Karpas-422 (cell line): ENCODE data around the gene ZNF879. TPM values are rescaled to one million over a fixed set of nuclear protein-coding genes. Genes with fewer than 3 reads are reported as not detected.

Source experiments
- DNase-seq: peaks from one replicate; pipeline ENCODE4 v3.0.0-alpha.2; 2015
- H2AFZ ChIP-seq: fragments of 200-600 bp; sonication (generic); 2 replicates; pipeline ENCODE4 v1.6.1; 2014; ENCODE audit warnings: antibody characterized with exemption, low read length, mixed read lengths
- H3K27ac ChIP-seq: fragments of 200-600 bp; sonication (generic); 2 replicates; pipeline ENCODE4 v1.5.1; 2014; ENCODE audit warnings: mild to moderate bottlenecking, low read length, moderate library complexity
- H3K27me3 ChIP-seq: fragments of 200-600 bp; sonication (generic); 2 replicates; pipeline ENCODE4 v1.6.1; 2014; ENCODE audit warnings: low read length, mixed read lengths
- H3K36me3 ChIP-seq: fragments of 200-600 bp; sonication (generic); 2 replicates; pipeline ENCODE4 v1.6.1; 2014; ENCODE audit warnings: low read length, mixed read lengths; ENCODE audit not compliant: insufficient read depth
- H3K4me1 ChIP-seq: fragments of 200-600 bp; sonication (generic); 2 replicates; pipeline ENCODE4 v1.6.1; 2014; ENCODE audit warnings: mild to moderate bottlenecking, low read length, mixed read lengths
- H3K4me2 ChIP-seq: fragments of 200-600 bp; sonication (generic); 2 replicates; pipeline ENCODE4 v1.6.1; 2014; ENCODE audit warnings: low read length, low read depth, mild to moderate bottlenecking; ENCODE audit not compliant: poor library complexity, severe bottlenecking
- H3K4me3 ChIP-seq: fragments of 200-600 bp; sonication (generic); 2 replicates; pipeline ENCODE4 v1.5.1; 2014; ENCODE audit warnings: mild to moderate bottlenecking, antibody characterized with exemption, low read length, mixed read lengths
- H3K79me2 ChIP-seq: fragments of 200-600 bp; sonication (generic); 2 replicates; pipeline ENCODE4 v1.6.1; 2014; ENCODE audit warnings: mild to moderate bottlenecking, low read length, mixed read lengths
- H3K9ac ChIP-seq: fragments of 200-600 bp; sonication (generic); 2 replicates; pipeline ENCODE4 v1.6.0; 2014; ENCODE audit warnings: low read length
- H3K9me2 ChIP-seq: fragments of 200-600 bp; sonication (generic), shearing (Covaris generic); replicated peaks from 2 replicates; pipeline ENCODE4 v1.6.0; 2014; ENCODE audit warnings: mild to moderate bottlenecking, low read length, moderate library complexity; ENCODE audit not compliant: insufficient read depth
- H3K9me3 ChIP-seq: fragments of 300-700, 200-600 bp; sonication (generic); 2 replicates; pipeline ENCODE4 v1.6.1; 2014; ENCODE audit warnings: low read length, mixed read lengths
- H4K20me1 ChIP-seq: fragments of 200-600 bp; sonication (generic); 2 replicates; pipeline ENCODE4 v1.6.1; 2014; ENCODE audit warnings: mild to moderate bottlenecking, antibody characterized with exemption, low read length, low read depth; ENCODE audit not compliant: insufficient read depth
- total RNA-seq: library from RNA; depleted of rRNA; stranded (reverse); fragments of >200 nt; shearing (Covaris generic); gene quantifications from 2 replicates; pipeline ENCODE4 v1.2.3, GENCODE V29; 2014; ENCODE audit warnings: low replicate concordance

Gene ZNF879
- total RNA-seq, 1 experiment from 2014 or later, result not detected

- Histone ChIP-seq H3K9me2 (no peaks in the 10 kb centered on the region), H3K4me1 (no peaks in the 10 kb centered on the region), H3K27me3 (no peaks in the 10 kb centered on the region), H3K36me3 (no peaks in the 10 kb centered on the region), H3K79me2 (no peaks in the 10 kb centered on the region), H4K20me1 (no peaks in the 10 kb centered on the region), H2AFZ (no peak overlapping the region), H3K9me3 (no peaks in the 10 kb centered on the region), H3K4me2 (no peak overlapping the region), H3K27ac (no peak overlapping the region), H3K9ac (no peak overlapping the region), H3K4me3 (no peak overlapping the region)
- DNase-seq, result no peak
Measured at GRCh38 chr5:179054036-179054785, 30.6 kb downstream of the ZNF879 start.

- Histone ChIP-seq H3K4me2 (no peak overlapping the region), H3K79me2 (no peaks in the 10 kb centered on the region), H3K4me3 (no peak overlapping the region), H3K36me3 (no peaks in the 10 kb centered on the region), H4K20me1 (no peaks in the 10 kb centered on the region), H3K9me3 (no peaks in the 10 kb centered on the region), H3K4me1 (no peaks in the 10 kb centered on the region), H3K27ac (no peak overlapping the region), H3K27me3 (no peaks in the 10 kb centered on the region), H3K9ac (no peak overlapping the region), H2AFZ (no peak overlapping the region), H3K9me2 (no peaks in the 10 kb centered on the region)
- DNase-seq, result no peak
Measured at GRCh38 chr5:179054876-179055275, 31.3 kb downstream of the ZNF879 start.

GRCh38 chr5:179055436-179055835 is 31.8 kb downstream of the ZNF879 start:
- no peaks in the 10 kb centered on the region for H3K36me3 ChIP-seq
- no peak overlapping the region for H3K9ac ChIP-seq
- no peak overlapping the region for H3K27ac ChIP-seq
- H4K20me1 ChIP-seq, result no peaks in the 10 kb centered on the region
- no peak for DNase-seq
- no peaks in the 10 kb centered on the region for H3K79me2 ChIP-seq
- no peaks in the 10 kb centered on the region for H3K9me2 ChIP-seq
- no peaks in the 10 kb centered on the region for H3K9me3 ChIP-seq
- no peaks in the 10 kb centered on the region for H3K4me1 ChIP-seq
- H3K4me3 ChIP-seq, result no peak overlapping the region
- H2AFZ ChIP-seq, result no peak overlapping the region
- H3K27me3 ChIP-seq, result no peaks in the 10 kb centered on the region
- no peak overlapping the region for H3K4me2 ChIP-seq

GRCh38 chr5:179055841-179056240 is 32.2 kb downstream of the ZNF879 start:
- Histone ChIP-seq H2AFZ (no peak overlapping the region), H3K4me1 (no peaks in the 10 kb centered on the region), H4K20me1 (no peaks in the 10 kb centered on the region), H3K9ac (no peak overlapping the region), H3K27ac (no peak overlapping the region), H3K9me2 (no peaks in the 10 kb centered on the region), H3K4me3 (no peak overlapping the region), H3K36me3 (no peaks in the 10 kb centered on the region), H3K79me2 (no peaks in the 10 kb centered on the region), H3K4me2 (no peak overlapping the region), H3K9me3 (no peaks in the 10 kb centered on the region; the same call in 1 of the 2 replicates), H3K27me3 (no peaks in the 10 kb centered on the region)
- DNase-seq, result no peak

- no peaks in the 10 kb centered on the region for H4K20me1 ChIP-seq
- no peaks in the 10 kb centered on the region; the same call in 1 of the 2 replicates for H3K9me3 ChIP-seq
- H3K4me3 ChIP-seq, result no peak within 1 kb of the TSS
- no peak within 1 kb of the TSS for H2AFZ ChIP-seq
- H3K9ac ChIP-seq, result no peak within 1 kb of the TSS
- no peak within 1 kb of the TSS for H3K27ac ChIP-seq
- H3K27me3 ChIP-seq, result no peaks in the 10 kb centered on the region
- H3K36me3 ChIP-seq, result no peaks in the 10 kb centered on the region
- no peaks in the 10 kb centered on the region for H3K79me2 ChIP-seq
- H3K4me1 ChIP-seq, result no peaks in the 10 kb centered on the region
- DNase-seq, result no peak
- H3K4me2 ChIP-seq, result no peak within 1 kb of the TSS
- no peaks in the 10 kb centered on the region for H3K9me2 ChIP-seq
Measured at GRCh38 chr5:179060116-179061008, 36.8 kb downstream of the ZNF879 start, which contains the start of gene ZNF354C. TSS of gene ZNF354C (plus strand) at chr5:179060373. CDS start at chr5:179062069, 1,696 bp downstream.

- Histone ChIP-seq H3K27me3 (no peaks in the 10 kb centered on the region), H3K9ac (no peak overlapping the region), H2AFZ (no peak overlapping the region), H3K4me3 (no peak overlapping the region), H3K79me2 (no peaks in the 10 kb centered on the region), H3K36me3 (no peaks in the 10 kb centered on the region), H3K9me2 (no peaks in the 10 kb centered on the region), H3K4me2 (no peak overlapping the region), H4K20me1 (no peaks in the 10 kb centered on the region), H3K27ac (no peak overlapping the region), H3K4me1 (no peaks in the 10 kb centered on the region), H3K9me3 (no peaks in the 10 kb centered on the region; the same call in 1 of the 2 replicates)
- DNase-seq, result no peak
Measured at GRCh38 chr5:179061025-179061424, 37.4 kb downstream of the ZNF879 start.

GRCh38 chr5:179065703-179066102 is 42.1 kb downstream of the ZNF879 start:
- H3K4me1 ChIP-seq, result no peaks in the 10 kb centered on the region
- no peaks in the 10 kb centered on the region for H3K9me2 ChIP-seq
- H3K36me3 ChIP-seq, result no peaks in the 10 kb centered on the region
- no peaks in the 10 kb centered on the region for H3K79me2 ChIP-seq
- H4K20me1 ChIP-seq, result no peaks in the 10 kb centered on the region
- H3K9ac ChIP-seq, result no peak overlapping the region
- H3K4me2 ChIP-seq, result no peak overlapping the region
- peaks cover 3% of the 10 kb centered on the region; the same call in 1 of the 2 replicates for H3K9me3 ChIP-seq
- H3K27me3 ChIP-seq, result no peaks in the 10 kb centered on the region
- no peak overlapping the region for H2AFZ ChIP-seq
- no peak overlapping the region for H3K27ac ChIP-seq
- no peak overlapping the region for H3K4me3 ChIP-seq
- DNase-seq, result no peak
